ENCODE data around the gene A4GALT. TPM values are rescaled to one million over a fixed set of nuclear protein-coding genes. Genes with fewer than 3 reads are reported as not detected.

A4GALT gene
- total and polyA plus RNA-seq, 2 of the 13 experiments (the other 11 are each of a cell fraction or from before 2014, with no cell fraction given), result 0.09 to 1.1 TPM

DNA sequence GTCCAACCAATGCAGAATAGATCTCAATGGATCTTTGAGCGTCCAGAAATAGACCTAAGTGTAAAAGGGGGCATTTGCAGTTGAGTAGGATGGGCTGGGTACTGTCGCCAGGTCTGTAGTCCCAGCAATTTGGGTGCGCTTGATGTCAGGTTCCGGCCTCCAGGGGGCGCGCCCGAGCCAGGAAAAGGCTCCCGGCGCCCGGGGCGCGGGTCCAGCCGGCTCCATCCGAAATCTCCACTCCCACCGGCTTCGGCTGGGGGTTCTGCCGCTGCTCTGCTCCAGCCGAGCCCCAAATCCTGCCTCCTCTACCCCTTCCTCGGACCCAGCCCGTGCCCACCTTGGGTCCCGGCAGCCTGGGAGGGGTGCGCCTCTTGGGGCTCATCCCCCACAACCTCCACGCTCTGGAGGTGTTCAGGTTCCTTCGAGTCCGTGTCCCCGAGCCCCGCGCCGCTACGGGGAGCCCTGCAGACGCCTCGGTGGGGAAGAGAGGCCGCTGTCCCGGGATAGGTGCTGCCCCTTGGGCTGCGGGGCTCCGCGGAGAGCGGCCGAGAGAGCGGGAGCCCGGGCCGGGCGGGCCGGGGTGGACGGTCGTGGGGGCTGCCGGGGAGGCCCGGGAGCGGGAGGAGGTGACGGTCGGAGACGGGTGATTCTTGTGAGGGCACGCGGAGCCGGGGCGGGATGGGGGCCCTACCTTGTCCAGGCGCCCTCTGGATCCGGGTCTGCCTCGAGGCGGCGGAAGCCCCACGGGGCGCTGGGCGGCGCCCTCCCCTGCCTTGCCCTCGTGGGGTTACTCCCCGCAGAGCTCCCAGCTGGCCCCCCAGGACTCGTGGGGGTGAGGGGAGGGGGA is 58.5 kb downstream of the A4GALT start (continued):
- TF ChIP-seq, protein P1, sequence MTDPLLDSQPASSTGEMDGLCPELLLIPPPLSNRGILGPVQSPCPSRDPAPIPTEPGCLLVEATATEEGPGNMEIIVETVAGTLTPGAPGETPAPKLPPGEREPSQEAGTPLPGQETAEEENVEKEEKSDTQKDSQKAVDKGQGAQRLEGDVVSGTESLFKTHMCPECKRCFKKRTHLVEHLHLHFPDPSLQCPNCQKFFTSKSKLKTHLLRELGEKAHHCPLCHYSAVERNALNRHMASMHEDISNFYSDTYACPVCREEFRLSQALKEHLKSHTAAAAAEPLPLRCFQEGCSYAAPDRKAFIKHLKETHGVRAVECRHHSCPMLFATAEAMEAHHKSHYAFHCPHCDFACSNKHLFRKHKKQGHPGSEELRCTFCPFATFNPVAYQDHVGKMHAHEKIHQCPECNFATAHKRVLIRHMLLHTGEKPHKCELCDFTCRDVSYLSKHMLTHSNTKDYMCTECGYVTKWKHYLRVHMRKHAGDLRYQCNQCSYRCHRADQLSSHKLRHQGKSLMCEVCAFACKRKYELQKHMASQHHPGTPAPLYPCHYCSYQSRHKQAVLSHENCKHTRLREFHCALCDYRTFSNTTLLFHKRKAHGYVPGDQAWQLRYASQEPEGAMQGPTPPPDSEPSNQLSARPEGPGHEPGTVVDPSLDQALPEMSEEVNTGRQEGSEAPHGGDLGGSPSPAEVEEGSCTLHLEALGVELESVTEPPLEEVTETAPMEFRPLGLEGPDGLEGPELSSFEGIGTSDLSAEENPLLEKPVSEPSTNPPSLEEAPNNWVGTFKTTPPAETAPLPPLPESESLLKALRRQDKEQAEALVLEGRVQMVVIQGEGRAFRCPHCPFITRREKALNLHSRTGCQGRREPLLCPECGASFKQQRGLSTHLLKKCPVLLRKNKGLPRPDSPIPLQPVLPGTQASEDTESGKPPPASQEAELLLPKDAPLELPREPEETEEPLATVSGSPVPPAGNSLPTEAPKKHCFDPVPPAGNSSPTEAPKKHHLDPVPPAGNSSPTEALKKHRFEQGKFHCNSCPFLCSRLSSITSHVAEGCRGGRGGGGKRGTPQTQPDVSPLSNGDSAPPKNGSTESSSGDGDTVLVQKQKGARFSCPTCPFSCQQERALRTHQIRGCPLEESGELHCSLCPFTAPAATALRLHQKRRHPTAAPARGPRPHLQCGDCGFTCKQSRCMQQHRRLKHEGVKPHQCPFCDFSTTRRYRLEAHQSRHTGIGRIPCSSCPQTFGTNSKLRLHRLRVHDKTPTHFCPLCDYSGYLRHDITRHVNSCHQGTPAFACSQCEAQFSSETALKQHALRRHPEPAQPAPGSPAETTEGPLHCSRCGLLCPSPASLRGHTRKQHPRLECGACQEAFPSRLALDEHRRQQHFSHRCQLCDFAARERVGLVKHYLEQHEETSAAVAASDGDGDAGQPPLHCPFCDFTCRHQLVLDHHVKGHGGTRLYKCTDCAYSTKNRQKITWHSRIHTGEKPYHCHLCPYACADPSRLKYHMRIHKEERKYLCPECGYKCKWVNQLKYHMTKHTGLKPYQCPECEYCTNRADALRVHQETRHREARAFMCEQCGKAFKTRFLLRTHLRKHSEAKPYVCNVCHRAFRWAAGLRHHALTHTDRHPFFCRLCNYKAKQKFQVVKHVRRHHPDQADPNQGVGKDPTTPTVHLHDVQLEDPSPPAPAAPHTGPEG (CRISPR knock-in tag; IDR thresholded peaks at IDR 0.05), result no peak
- TF ChIP-seq, protein P2, sequence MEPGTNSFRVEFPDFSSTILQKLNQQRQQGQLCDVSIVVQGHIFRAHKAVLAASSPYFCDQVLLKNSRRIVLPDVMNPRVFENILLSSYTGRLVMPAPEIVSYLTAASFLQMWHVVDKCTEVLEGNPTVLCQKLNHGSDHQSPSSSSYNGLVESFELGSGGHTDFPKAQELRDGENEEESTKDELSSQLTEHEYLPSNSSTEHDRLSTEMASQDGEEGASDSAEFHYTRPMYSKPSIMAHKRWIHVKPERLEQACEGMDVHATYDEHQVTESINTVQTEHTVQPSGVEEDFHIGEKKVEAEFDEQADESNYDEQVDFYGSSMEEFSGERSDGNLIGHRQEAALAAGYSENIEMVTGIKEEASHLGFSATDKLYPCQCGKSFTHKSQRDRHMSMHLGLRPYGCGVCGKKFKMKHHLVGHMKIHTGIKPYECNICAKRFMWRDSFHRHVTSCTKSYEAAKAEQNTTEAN (CRISPR knock-in tag; conservative IDR thresholded peaks at IDR 0.05), result no peak
- TF ChIP-seq IKZF4 (CRISPR knock-in tag; IDR thresholded peaks at IDR 0.05; ENCODE audit: borderline replicate concordance, low read depth, not compliant biosample characterization), result no peak
- 0 out of 2 replicates have a peak, but pooled peaks have one; percentile 31 for TF ChIP-seq SP4 (CRISPR knock-in tag; IDR thresholded peaks at IDR 0.05)
- TF ChIP-seq, protein P3, sequence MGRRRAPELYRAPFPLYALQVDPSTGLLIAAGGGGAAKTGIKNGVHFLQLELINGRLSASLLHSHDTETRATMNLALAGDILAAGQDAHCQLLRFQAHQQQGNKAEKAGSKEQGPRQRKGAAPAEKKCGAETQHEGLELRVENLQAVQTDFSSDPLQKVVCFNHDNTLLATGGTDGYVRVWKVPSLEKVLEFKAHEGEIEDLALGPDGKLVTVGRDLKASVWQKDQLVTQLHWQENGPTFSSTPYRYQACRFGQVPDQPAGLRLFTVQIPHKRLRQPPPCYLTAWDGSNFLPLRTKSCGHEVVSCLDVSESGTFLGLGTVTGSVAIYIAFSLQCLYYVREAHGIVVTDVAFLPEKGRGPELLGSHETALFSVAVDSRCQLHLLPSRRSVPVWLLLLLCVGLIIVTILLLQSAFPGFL (CRISPR knock-in tag; IDR thresholded peaks at IDR 0.05), result no peak
- TF ChIP-seq, protein P4, sequence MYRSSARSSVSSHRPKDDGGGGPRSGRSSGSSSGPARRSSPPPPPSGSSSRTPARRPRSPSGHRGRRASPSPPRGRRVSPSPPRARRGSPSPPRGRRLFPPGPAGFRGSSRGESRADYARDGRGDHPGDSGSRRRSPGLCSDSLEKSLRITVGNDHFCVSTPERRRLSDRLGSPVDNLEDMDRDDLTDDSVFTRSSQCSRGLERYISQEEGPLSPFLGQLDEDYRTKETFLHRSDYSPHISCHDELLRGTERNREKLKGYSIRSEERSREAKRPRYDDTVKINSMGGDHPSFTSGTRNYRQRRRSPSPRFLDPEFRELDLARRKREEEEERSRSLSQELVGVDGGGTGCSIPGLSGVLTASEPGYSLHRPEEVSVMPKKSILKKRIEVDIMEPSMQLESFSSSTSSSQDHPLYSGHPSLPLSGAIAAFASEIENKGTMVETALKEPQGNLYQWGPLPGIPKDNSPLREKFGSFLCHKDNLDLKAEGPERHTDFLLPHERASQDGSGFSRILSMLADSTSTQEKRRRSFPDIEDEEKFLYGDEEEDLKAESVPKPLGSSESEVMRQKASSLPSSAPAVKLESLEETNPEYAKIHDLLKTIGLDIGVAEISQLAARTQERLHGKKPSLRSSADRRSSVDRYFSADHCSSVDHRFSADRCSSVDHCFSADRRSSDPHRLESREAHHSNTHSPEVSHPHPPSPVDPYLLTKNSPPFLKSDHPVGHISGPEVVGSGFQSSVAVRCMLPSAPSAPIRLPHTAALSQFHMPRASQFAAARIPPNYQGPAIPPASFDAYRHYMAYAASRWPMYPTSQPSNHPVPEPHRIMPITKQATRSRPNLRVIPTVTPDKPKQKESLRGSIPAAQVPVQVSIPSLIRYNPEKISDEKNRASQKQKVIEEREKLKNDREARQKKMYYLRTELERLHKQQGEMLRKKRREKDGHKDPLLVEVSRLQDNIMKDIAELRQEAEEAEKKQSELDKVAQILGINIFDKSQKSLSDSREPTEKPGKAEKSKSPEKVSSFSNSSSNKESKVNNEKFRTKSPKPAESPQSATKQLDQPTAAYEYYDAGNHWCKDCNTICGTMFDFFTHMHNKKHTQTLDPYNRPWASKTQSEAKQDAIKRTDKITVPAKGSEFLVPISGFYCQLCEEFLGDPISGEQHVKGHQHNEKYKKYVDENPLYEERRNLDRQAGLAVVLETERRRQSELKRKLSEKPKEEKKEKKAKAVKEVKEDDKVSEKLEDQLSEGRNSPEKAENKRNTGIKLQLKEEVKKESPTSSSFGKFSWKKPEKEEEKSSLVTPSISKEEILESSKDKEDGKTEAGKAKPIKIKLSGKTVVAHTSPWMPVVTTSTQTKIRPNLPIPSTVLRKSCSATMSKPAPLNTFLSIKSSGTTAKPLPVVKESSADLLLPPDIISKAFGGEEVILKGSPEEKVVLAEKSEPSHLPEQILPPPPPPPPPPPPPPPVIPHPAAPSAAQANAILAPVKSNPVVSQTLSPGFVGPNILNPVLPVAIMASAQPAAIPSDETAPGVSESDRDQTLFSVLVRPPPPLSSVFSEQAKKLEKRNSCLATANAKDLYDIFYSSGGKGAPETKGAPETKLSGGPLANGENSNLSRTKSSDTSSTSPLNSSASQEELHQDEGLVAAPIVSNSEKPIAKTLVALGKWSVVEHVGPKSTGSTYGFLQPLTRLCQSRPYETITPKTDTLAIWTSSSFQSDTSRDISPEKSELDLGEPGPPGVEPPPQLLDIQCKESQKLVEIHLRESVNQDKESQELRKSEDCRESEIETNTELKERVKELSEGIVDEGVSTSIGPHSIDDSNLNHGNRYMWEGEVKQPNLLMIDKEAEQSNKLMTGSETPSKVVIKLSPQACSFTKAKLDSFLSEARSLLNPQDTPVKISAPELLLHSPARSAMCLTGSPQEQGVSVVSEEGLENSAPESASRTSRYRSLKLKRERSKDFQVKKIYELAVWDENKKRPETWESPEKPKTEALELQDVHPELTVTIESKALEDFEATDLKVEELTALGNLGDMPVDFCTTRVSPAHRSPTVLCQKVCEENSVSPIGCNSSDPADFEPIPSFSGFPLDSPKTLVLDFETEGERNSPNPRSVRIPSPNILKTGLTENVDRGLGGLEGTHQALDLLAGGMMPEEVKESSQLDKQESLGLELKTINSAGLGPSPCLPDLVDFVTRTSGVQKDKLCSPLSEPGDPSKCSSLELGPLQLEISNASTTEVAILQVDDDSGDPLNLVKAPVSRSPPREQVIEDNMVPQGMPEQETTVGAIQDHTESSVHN (CRISPR knock-in tag; IDR thresholded peaks at IDR 0.05), result no peak
- peak; percentile 76 for TF ChIP-seq ZNF501 (CRISPR knock-in tag; IDR thresholded peaks at IDR 0.05)
- TF ChIP-seq XRCC5 (optimal IDR thresholded peaks at IDR 0.05; ENCODE audit: low read length), result peak; percentile 71
- TF ChIP-seq ZNF720 (CRISPR knock-in tag; IDR thresholded peaks at IDR 0.05), result no peak
- no peak for TF ChIP-seq KLF6 (CRISPR knock-in tag; IDR thresholded peaks at IDR 0.05)
- no peak for TF ChIP-seq ZNF703 (CRISPR knock-in tag; IDR thresholded peaks at IDR 0.05; ENCODE audit: borderline replicate concordance)

Data from HepG2 (cell line).